AG09309 (cell line): ENCODE results near the gene NHSL1.

Experiments
- DNase-seq: peaks from one replicate; pipeline ENCODE4 v3.0.0-alpha.2; 2010; ENCODE audit warnings: low read depth
- H3K4me3 ChIP-seq: 2 replicates; pipeline ENCODE4 v1.5.1; 2011; ENCODE audit warnings: mild to moderate bottlenecking, low read depth, low read length, moderate library complexity; ENCODE audit not compliant: control insufficient read depth
- TF ChIP-seq, protein P1 (sequence below): IDR thresholded peaks from 2 replicates; pipeline ENCODE4 v1.5.1; 2011; ENCODE audit warnings: mild to moderate bottlenecking, low read depth, low read length, inconsistent platforms; ENCODE audit not compliant: insufficient read depth, control insufficient read depth; ENCODE audit errors: missing control alignments

NHSL1 gene

DNA sequence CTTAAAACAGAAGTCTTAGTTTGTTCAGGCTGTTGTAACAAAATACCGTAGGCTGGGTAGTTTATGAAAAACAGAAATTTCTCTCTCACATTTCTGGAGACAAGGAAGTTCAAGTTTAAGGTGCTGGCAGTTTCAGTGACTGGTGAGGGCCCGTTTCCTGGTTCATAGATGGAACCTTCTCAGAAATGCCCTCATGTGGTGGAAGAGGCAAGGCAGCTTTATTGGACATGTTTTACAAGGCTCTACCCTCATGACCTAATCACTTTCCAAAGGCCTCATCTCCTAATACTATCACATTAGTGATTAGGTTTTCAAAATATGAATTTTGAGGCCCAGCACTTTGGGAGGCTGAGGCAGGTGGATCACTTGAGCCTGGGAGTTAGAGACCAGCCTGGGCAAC is 92.9 kb downstream of the NHSL1 start:
- TF ChIP-seq, protein P1, sequence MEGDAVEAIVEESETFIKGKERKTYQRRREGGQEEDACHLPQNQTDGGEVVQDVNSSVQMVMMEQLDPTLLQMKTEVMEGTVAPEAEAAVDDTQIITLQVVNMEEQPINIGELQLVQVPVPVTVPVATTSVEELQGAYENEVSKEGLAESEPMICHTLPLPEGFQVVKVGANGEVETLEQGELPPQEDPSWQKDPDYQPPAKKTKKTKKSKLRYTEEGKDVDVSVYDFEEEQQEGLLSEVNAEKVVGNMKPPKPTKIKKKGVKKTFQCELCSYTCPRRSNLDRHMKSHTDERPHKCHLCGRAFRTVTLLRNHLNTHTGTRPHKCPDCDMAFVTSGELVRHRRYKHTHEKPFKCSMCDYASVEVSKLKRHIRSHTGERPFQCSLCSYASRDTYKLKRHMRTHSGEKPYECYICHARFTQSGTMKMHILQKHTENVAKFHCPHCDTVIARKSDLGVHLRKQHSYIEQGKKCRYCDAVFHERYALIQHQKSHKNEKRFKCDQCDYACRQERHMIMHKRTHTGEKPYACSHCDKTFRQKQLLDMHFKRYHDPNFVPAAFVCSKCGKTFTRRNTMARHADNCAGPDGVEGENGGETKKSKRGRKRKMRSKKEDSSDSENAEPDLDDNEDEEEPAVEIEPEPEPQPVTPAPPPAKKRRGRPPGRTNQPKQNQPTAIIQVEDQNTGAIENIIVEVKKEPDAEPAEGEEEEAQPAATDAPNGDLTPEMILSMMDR: no peak
- H3K4me3 ChIP-seq: no peak overlapping the region
- no peak for DNase-seq

DNA sequence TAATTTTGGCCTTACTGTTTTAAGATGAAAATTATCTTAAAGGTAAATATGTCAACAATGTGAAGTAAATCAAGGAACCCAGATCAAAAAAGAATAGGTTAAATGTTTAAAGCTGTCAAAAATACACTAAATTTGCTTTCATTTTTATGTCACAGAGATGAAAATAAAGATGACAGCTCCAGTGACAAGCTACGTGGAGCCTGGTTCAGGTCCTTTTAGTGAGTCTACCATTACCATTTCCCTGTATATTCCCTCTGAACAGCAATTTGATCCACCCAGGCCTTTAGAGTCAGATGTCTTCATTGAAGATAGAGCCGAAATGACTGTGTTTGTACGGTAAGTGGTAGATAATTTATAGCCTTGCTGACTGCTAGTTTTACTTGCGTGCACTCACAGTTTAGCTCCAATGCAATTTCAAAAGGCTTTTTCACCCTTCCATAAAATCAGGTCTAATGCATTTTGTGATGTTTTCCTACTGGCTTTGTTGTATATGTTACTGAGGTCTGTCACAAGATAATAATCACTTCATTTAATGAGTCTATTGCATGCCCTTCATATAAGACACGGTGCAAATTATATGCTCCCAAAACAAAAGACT is 93.4 kb downstream of the NHSL1 start:
- TF ChIP-seq, protein P1: no peak
- no peak overlapping the region for H3K4me3 ChIP-seq
- no peak for DNase-seq

GRCh38 chr6:138404666-138405337 is 94.5 kb downstream of the NHSL1 start:
- TF ChIP-seq, protein P1: no peak
- peak overlapping the region; percentile 75 for H3K4me3 ChIP-seq
- DNase-seq: no peak

DNA sequence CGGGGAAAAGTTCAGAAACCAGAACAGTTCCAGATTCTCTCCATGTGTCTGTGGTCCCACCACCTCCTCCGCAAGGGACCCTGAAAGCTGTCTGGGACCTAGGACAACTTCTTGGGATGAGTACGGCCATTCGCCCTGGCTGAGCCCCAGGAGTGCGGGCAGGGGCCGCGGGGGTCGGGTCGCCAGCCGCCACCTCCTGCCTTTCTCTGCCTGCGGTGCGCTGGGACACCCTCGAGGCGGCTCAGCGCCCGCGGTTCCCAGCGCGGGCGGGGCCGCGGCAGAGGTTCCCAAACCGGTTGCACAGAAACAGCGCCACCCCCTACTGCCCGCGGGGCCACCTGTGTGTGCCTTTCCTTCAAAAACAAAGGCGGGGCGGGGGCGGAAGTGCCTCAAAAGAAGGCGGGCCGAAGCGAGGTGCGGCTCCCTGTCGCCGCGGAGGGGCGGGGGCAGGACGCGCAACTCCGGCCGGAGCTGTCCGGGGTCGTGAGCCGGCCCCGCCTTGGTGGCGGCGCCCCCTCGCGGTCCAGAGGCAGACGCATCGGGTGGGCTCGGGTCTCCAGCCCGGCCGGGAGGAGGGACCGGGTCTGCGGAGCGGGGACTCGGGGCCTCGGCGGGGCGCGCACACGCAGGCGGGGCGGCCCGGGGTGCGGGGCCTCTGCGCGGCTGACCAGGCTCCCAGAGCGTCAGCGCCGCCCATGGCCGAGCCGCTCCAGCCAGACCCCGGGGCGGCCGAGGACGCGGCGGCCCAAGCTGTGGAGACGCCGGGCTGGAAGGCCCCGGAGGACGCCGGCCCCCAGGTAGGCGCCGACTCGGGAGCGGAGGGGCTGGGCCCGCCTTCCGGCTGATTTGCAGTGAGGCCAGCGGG is 95.3 kb downstream of the NHSL1 start, which contains the start of gene HEBP2:
HEBP2 (plus strand) TSS at position 423 of the 865 bp plus-strand sequence; CDS start at position 696, 273 bp downstream.
- TF ChIP-seq, protein P1: peak; percentile 30
- DNase-seq: peak; percentile 33
- H3K4me3 ChIP-seq: peak within 1 kb of the TSS; percentile 75

GRCh38 chr6:138403324-138403800 is 95.9 kb downstream of the NHSL1 start:
- no peak for DNase-seq
- H3K4me3 ChIP-seq: peak overlapping the region; percentile 75
- TF ChIP-seq, protein P1: peak; percentile 36

DNA sequence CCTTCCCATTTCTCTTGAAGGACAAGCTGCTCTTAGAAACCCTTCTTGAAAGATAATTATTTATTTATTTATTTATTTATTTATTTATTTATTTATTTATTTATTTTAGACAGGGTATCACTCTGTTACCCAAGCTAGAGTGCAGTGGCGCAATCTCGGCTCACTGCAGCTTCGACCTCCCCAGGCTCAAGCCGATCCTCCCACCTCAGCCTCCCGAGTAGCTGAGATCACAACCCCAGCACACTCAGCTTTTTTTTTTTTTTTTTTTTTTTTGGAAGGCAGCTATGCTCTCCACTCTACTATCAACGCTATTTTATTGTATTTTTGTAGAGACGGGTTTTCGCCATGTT is 96.5 kb downstream of the NHSL1 start:
- no peak for DNase-seq
- H3K4me3 ChIP-seq: peak overlapping the region; percentile 75; the same call in 1 of the 2 replicates
- TF ChIP-seq, protein P1: no peak
